GM12878 (cell line): ENCODE data around the gene PAIP1. TPM values are rescaled to one million over a fixed set of nuclear protein-coding genes. Genes with fewer than 3 reads are reported as not detected.
"Not testable (repeated sequence)": the region's sequence is repeated elsewhere in the genome, so short reads cannot be mapped to it uniquely, and the experiment has no call there.

Experiments used
- ATAC-seq: fragments of 200-7000 bp; cut with Tn5 transposase; 3 replicates; pipeline ENCODE4 v1.9.1; 2020; ENCODE audit warnings: mild to moderate bottlenecking, moderate library complexity
- BruUV-seq: library from RNA; stranded (reverse); fragments of 400-500 nt; replicated peaks from 2 replicates; lab custom pipeline; 2021; lab: Mats Ljungman, UMichigan
- CTCF ChIA-PET: fragments of 300-600 bp; sonication (Branson Sonifier 250); formaldehyde crosslinking; extraction: SDS; loops from one replicate; lab custom pipeline; 2021; ENCODE audit warnings: inconsistent platforms; lab: Yijun Ruan, JAX
- POLR2A ChIA-PET: fragments of 350-600 bp; formaldehyde crosslinking; extraction: SDS; loops from one replicate; lab custom pipeline; 2021; ENCODE audit warnings: inconsistent platforms; lab: Charles Lee
- RAD21 ChIA-PET: fragments of 300-600 bp; sonication (Branson Sonifier 250); formaldehyde crosslinking; loops from one replicate; lab custom pipeline; 2023; ENCODE audit warnings: antibody characterized with exemption; ENCODE audit not compliant: unreplicated experiment; lab: Charles Lee
- SMC1A ChIA-PET: fragments of 300-600 bp; sonication (Branson Sonifier 250); formaldehyde crosslinking; loops from one replicate; lab custom pipeline; 2023; ENCODE audit not compliant: unreplicated experiment, uncharacterized antibody; lab: Charles Lee
- DNase-seq: peaks from one replicate; pipeline ENCODE4 v3.0.0-alpha.2; 2011; ENCODE audit warnings: low read depth, low spot score
- FAIRE-seq: peaks from 3 replicates; lab custom pipeline; 2011; peaks lifted over from hg19 to GRCh38; lab: Jason Lieb, UNC
- H2AFZ ChIP-seq: 2 replicates; pipeline ENCODE4 v1.6.0; 2011; ENCODE audit warnings: low read depth, low read length, control low read depth; ENCODE audit not compliant: control insufficient read depth
- H3K27ac ChIP-seq: 2 replicates; pipeline ENCODE4 v1.5.1; 2011; ENCODE audit warnings: control low read depth; ENCODE audit not compliant: control insufficient read depth, insufficient read depth
- H3K27me3 ChIP-seq, 2 experiments: replicated peaks in 1 of 2; 2 replicates each; pipeline versions ENCODE4 v1.6.0 to v1.6.1; 2011; ENCODE audit warnings: low read length in 1 of 2; ENCODE audit not compliant: control insufficient read depth in 2 of 2, insufficient read depth in 2 of 2
- H3K36me3 ChIP-seq, 2 experiments: 2 replicates each; pipeline ENCODE4 v1.5.1; 2011; ENCODE audit warnings: low read length in 1 of 2; ENCODE audit not compliant: control insufficient read depth in 2 of 2, insufficient read depth in 2 of 2
- H3K4me1 ChIP-seq: 2 replicates; pipeline ENCODE4 v1.6.1; 2011; ENCODE audit warnings: mild to moderate bottlenecking, low read length, moderate library complexity, mixed read lengths; ENCODE audit not compliant: control insufficient read depth, insufficient read depth
- H3K4me2 ChIP-seq: 2 replicates; pipeline ENCODE4 v1.6.0; 2011; ENCODE audit warnings: control low read depth; ENCODE audit not compliant: control insufficient read depth, insufficient read depth
- H3K4me3 ChIP-seq: fragments of 200-600 bp; sonication (generic); 2 replicates; pipeline ENCODE4 v1.5.1; 2016
- H3K79me2 ChIP-seq: 2 replicates; pipeline ENCODE4 v1.6.0; 2011; ENCODE audit warnings: low read length; ENCODE audit not compliant: control insufficient read depth, insufficient read depth
- H3K9ac ChIP-seq: 2 replicates; pipeline ENCODE4 v1.8.0; 2011; ENCODE audit warnings: low read length, control low read depth, mixed read lengths; ENCODE audit not compliant: control insufficient read depth, insufficient read depth
- H3K9me3 ChIP-seq: replicated peaks from 3 replicates; pipeline ENCODE4 v1.5.1; 2011; ENCODE audit warnings: mild to moderate bottlenecking, low read length; ENCODE audit not compliant: control insufficient read depth, insufficient read depth
- H4K20me1 ChIP-seq: 2 replicates; pipeline ENCODE4 v1.6.0; 2011; ENCODE audit not compliant: control insufficient read depth, insufficient read depth
- ASH2L ChIP-seq: fragments of 300-600, 200-600 bp; sonication (generic); IDR thresholded peaks from 2 replicates; pipeline ENCODE4 v1.6.1; 2017; ENCODE audit warnings: low read depth, mild to moderate bottlenecking, borderline replicate concordance
- BHLHE40 ChIP-seq, 2 experiments: fragments of 450-650 bp in 1 of 2; IDR thresholded peaks; 2 replicates each; pipeline ENCODE4 v1.6.1; 2011 to 2017; ENCODE audit warnings: low read depth in 2 of 2, borderline replicate concordance in 1 of 2, improper control_type of control experiment in 1 of 2, low read length in 1 of 2, mild to moderate bottlenecking in 1 of 2
- CHD1 ChIP-seq: IDR thresholded peaks from 2 replicates; pipeline ENCODE4 v1.6.1; 2012; ENCODE audit warnings: low read depth, low read length, improper control_type of control experiment
- EGR1 ChIP-seq, 2 experiments: IDR thresholded peaks; 1 replicate in 1 of 2; 2 replicates in 1 of 2; pipeline ENCODE4 v1.6.1; 2011 to 2012; ENCODE audit warnings: low read depth in 2 of 2, low read length in 2 of 2, borderline replicate concordance in 1 of 2, mild to moderate bottlenecking in 1 of 2, moderate library complexity in 1 of 2
- IRF4 ChIP-seq: IDR thresholded peaks from 2 replicates; pipeline ENCODE4 v1.6.1; 2011; ENCODE audit warnings: low read depth, low read length
- KDM1A ChIP-seq: fragments of 200-600 bp; sonication (generic); IDR thresholded peaks from 2 replicates; pipeline ENCODE4 v1.6.1; 2016; ENCODE audit warnings: borderline replicate concordance
- POU2F2 ChIP-seq: IDR thresholded peaks from 3 replicates; pipeline ENCODE4 v1.6.1; 2011; ENCODE audit warnings: low read depth, mild to moderate bottlenecking, low read length, borderline replicate concordance
- SPI1 ChIP-seq: IDR thresholded peaks from 2 replicates; pipeline ENCODE4 v1.6.1; 2011; ENCODE audit warnings: low read depth, mild to moderate bottlenecking, low read length, moderate library complexity, borderline replicate concordance; ENCODE audit not compliant: insufficient read depth
- ZNF207 ChIP-seq: fragments of 450-650 bp; IDR thresholded peaks from 2 replicates; pipeline ENCODE4 v1.6.1; 2014; ENCODE audit warnings: antibody characterized with exemption, mild to moderate bottlenecking, borderline replicate concordance
- WGBS: methylation state at CpG from one replicate; pipeline ENCODE4 v1.1.6; 2016; ENCODE audit warnings: low lambda C conversion rate; ENCODE audit not compliant: insufficient replicate concordance, insufficient coverage; ENCODE audit errors: missing lambda C conversion rate; 5-methylcytosine and 5-hydroxymethylcytosine counted together
- in situ Hi-C: fragments of 300-500 bp; cut with MboI; formaldehyde crosslinking; loops from 9 replicates; pipeline ENCODE4 v1.14.3; 2018; ENCODE audit warnings: mixed read lengths
- intact Hi-C: fragments of 100-400 bp; cut with micrococcal nuclease; formaldehyde crosslinking; loops from one replicate; pipeline ENCODE4 v1.14.2; 2022; ENCODE audit not compliant: unreplicated experiment
- polyA plus RNA-seq, 11 experiments: library from polyadenylated mRNA; depleted of rRNA in 4 of 11; unstranded in 6 of 11; stranded (reverse) in 5 of 11; fragments of >200 nt; fragmentation: Nextera tagmentation in 4 of 11; fragmentation: Illumina TruSeq in 1 of 11; extraction: Ambion mirVana in 4 of 11; extraction: Trizol in 1 of 11; gene quantifications; 1 replicate in 1 of 11; 2 replicates in 10 of 11; pipeline versions ENCODE4 v1.2.1 to v1.2.3, GENCODE V29; 2011 to 2016; ENCODE audit warnings: inconsistent platforms in 2 of 11, missing spikeins in 2 of 11, low read depth in 1 of 11
- total RNA-seq, 4 experiments: library from RNA; depleted of rRNA in 3 of 4; stranded (reverse); fragments of >200 nt in 3 of 4; fragmentation: Illumina TruSeq in 1 of 4; extraction: Trizol in 1 of 4; gene quantifications; 2 replicates each; pipeline versions ENCODE4 v1.2.1 to v1.2.3, GENCODE V29; 2013 to 2021
- TF ChIP-seq, protein P1 (sequence below): IDR thresholded peaks from 2 replicates; pipeline ENCODE4 v1.6.1; 2012; ENCODE audit warnings: mild to moderate bottlenecking, low read depth, low read length
- TF ChIP-seq, protein P2 (sequence below): IDR thresholded peaks from 2 replicates; pipeline ENCODE4 v1.6.1; 2012; ENCODE audit warnings: low read depth, low read length, improper control_type of control experiment

Gene PAIP1
- total and polyA plus RNA-seq, 10 of the 15 experiments (the other 5 are each of a cell fraction or from before 2014, with no cell fraction given), result 37.4 to 90.9 (median 57.0) TPM

DNA sequence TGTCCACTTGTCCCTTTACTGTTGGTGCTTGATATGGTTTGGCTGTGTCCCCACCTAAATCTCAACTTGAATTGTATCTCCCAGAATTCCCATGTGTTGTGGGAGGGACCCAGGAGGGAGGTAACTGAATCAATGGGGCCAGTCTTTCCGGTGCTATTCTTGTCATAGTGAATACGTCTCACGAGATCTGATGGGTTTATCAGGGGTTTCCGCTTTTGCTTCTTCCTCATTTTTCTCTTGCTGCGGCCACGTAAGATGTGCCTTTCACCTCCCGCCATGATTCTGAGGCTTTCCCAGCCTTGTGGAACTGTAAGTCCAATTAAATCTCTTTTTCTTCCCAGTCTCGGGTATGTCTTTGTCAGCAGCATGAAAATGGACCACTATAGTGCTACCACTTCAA lies 7.6 kb downstream of the PAIP1 start:
- FAIRE-seq, H3K9me3 ChIP-seq, H2AFZ ChIP-seq, BruUV-seq, H3K4me3 ChIP-seq, POLR2A ChIA-PET, H3K9ac ChIP-seq, H4K20me1 ChIP-seq, in situ Hi-C loops, H3K4me2 ChIP-seq, H3K4me1 ChIP-seq, H3K27ac ChIP-seq, DNase-seq, ATAC-seq, intact Hi-C loops, H3K27me3 ChIP-seq: not testable (repeated sequence)
- H3K36me3 ChIP-seq, result peaks cover 3 to 16% of the 10 kb centered on the region in 2 experiments
- 90% methylated on average over 8 of the region's 8 CpGs for WGBS
- SMC1A ChIA-PET, result interaction anchor here (1.9 kb wide), 1 partner anchor 7 kb away, joined by 4 read pairs; no protein-coding TSS in a partner anchor
- peaks cover 42% of the 10 kb centered on the region for H3K79me2 ChIP-seq
- RAD21 ChIA-PET, result interaction anchor here (1.6 kb wide), 1 partner anchor 54 kb away, joined by 5 read pairs; the partner anchor contains the start of gene NNT
- TF ChIP-seq BHLHE40 (IDR thresholded peaks at IDR 0.05; ENCODE audit: borderline replicate concordance in 1 of 2, low read depth in 2 of 2, low read length in 1 of 2), result peak in 1 of 2 experiments; percentile 26; a peak in 1 of 4 replicates
- peak; percentile 4; the same call in 1 of the 2 replicates for TF ChIP-seq SPI1
- CTCF ChIA-PET, result interaction anchor here (1.6 to 1.7 kb wide), 2 partner anchors 10 to 60 kb away, joined by 4 read pairs; no protein-coding TSS in a partner anchor

DNA sequence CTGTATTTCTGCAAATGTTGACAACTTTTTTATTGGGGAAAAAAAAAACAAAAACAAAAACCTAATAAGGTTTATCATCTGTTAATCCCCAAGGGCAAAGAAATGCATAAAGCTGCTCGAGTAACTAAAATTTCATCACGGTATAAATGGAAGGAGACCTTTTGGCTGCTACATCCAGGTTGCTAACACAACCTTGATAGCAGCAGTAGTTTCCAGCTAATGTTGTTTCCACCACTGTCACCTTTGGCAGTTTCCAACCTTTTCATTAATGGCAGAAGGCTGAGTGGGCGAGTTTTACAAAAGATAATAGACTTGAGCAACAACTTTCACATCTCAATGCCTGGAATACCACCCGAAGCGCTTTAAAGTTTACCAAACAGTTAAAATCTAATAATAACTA lies 8.5 kb downstream of the PAIP1 start:
- WGBS, result 80% methylated on average over 5 of the region's 5 CpGs
- Histone ChIP-seq H3K36me3 (peaks cover 4 to 17% of the 10 kb centered on the region in 2 experiments), H3K9ac (no peak overlapping the region), H3K27me3 (no peaks in the 10 kb centered on the region), H3K4me2 (no peak overlapping the region), H3K27ac (no peak overlapping the region), H3K79me2 (peaks cover 34% of the 10 kb centered on the region), H3K4me3 (no peak overlapping the region), H4K20me1 (no peaks in the 10 kb centered on the region), H2AFZ (no peak overlapping the region), H3K4me1 (no peaks in the 10 kb centered on the region), H3K9me3 (no peaks in the 10 kb centered on the region)
- no peak for DNase-seq
- intact Hi-C loops, result no loop called here
- BruUV-seq, result no TSS peak
- no peak for ATAC-seq
- ChIA-PET RAD21 (interaction anchor here (1.6 kb wide), 1 partner anchor 55 kb away, joined by 5 read pairs; the partner anchor contains the start of gene NNT), SMC1A (interaction anchor here (0.9 kb wide), 1 partner anchor 9 kb away, joined by 3 read pairs; no protein-coding TSS in a partner anchor), POLR2A (interaction anchor here (0.9 kb wide), 1 partner anchor 64 kb away, joined by 3 read pairs; the partner anchor contains the start of gene TMEM267), CTCF (interaction anchor here (0.6 kb wide), 1 partner anchor 52 kb away, joined by 3 read pairs; no protein-coding TSS in a partner anchor)
- in situ Hi-C loops, result no loop called here
- no peak for FAIRE-seq
- TF ChIP-seq ASH2L (no peak), POU2F2 (no peak), IRF4 (no peak), ZNF207 (no peak), CHD1 (no peak), KDM1A (no peak), EGR1 (IDR thresholded peaks at IDR 0.05; ENCODE audit: borderline replicate concordance in 1 of 2, low read depth in 2 of 2, low read length in 2 of 2) (no peak)
- TF ChIP-seq, protein P1, sequence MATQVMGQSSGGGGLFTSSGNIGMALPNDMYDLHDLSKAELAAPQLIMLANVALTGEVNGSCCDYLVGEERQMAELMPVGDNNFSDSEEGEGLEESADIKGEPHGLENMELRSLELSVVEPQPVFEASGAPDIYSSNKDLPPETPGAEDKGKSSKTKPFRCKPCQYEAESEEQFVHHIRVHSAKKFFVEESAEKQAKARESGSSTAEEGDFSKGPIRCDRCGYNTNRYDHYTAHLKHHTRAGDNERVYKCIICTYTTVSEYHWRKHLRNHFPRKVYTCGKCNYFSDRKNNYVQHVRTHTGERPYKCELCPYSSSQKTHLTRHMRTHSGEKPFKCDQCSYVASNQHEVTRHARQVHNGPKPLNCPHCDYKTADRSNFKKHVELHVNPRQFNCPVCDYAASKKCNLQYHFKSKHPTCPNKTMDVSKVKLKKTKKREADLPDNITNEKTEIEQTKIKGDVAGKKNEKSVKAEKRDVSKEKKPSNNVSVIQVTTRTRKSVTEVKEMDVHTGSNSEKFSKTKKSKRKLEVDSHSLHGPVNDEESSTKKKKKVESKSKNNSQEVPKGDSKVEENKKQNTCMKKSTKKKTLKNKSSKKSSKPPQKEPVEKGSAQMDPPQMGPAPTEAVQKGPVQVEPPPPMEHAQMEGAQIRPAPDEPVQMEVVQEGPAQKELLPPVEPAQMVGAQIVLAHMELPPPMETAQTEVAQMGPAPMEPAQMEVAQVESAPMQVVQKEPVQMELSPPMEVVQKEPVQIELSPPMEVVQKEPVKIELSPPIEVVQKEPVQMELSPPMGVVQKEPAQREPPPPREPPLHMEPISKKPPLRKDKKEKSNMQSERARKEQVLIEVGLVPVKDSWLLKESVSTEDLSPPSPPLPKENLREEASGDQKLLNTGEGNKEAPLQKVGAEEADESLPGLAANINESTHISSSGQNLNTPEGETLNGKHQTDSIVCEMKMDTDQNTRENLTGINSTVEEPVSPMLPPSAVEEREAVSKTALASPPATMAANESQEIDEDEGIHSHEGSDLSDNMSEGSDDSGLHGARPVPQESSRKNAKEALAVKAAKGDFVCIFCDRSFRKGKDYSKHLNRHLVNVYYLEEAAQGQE, result no peak
- TF ChIP-seq, protein P2, sequence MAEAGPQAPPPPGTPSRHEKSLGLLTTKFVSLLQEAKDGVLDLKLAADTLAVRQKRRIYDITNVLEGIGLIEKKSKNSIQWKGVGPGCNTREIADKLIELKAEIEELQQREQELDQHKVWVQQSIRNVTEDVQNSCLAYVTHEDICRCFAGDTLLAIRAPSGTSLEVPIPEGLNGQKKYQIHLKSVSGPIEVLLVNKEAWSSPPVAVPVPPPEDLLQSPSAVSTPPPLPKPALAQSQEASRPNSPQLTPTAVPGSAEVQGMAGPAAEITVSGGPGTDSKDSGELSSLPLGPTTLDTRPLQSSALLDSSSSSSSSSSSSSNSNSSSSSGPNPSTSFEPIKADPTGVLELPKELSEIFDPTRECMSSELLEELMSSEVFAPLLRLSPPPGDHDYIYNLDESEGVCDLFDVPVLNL, result no peak
